HepG2 (cell line): ENCODE results near the gene SLC35B2. TPM values are rescaled to one million over a fixed set of nuclear protein-coding genes. Genes with fewer than 3 reads are reported as not detected.

Experiments
- CBFB ChIP-seq: sonication (generic); formaldehyde crosslinking; IDR thresholded peaks from 2 replicates; pipeline ENCODE4 v1.4.0; 2020; ENCODE audit warnings: missing genetic modification reagents
- CREM ChIP-seq, 2 experiments: sonication (generic) in 1 of 2; formaldehyde crosslinking in 1 of 2; IDR thresholded peaks; 2 replicates each; pipeline versions ENCODE4 v1.4.0 to v1.6.1; 2016 to 2020; ENCODE audit warnings: antibody characterized with exemption in 1 of 2, mild to moderate bottlenecking in 1 of 2, missing genetic modification reagents in 1 of 2
- FOXM1 ChIP-seq: sonication (generic); formaldehyde crosslinking; IDR thresholded peaks from 2 replicates; pipeline ENCODE4 v1.5.0; 2020; ENCODE audit warnings: missing genetic modification reagents
- MLX ChIP-seq: IDR thresholded peaks from 2 replicates; pipeline ENCODE4 v1.6.1; 2016
- MLXIP ChIP-seq: sonication (generic); formaldehyde crosslinking; IDR thresholded peaks from 2 replicates; pipeline ENCODE4 v1.9.0; 2021; ENCODE audit warnings: missing genetic modification reagents, borderline replicate concordance
- MYPOP ChIP-seq: sonication (generic); formaldehyde crosslinking; IDR thresholded peaks from 2 replicates; pipeline ENCODE4 v1.8.1; 2023; ENCODE audit warnings: mild to moderate bottlenecking, moderate library complexity, missing genetic modification reagents
- PHF21A ChIP-seq: sonication (generic); formaldehyde crosslinking; IDR thresholded peaks from 2 replicates; pipeline ENCODE4 v1.5.0; 2020; ENCODE audit warnings: mild to moderate bottlenecking, missing genetic modification reagents
- PLRG1 ChIP-seq: fragments of 450-650 bp; conservative IDR thresholded peaks from 2 replicates; pipeline ENCODE4 v1.6.1; 2016
- PRPF4 ChIP-seq: fragments of 200-400 bp; formaldehyde crosslinking; IDR thresholded peaks from 2 replicates; pipeline ENCODE4 v1.6.1; 2016; ENCODE audit warnings: low read length, low read depth; ENCODE audit not compliant: poor library complexity, severe bottlenecking
- REXO4 ChIP-seq: sonication (generic); formaldehyde crosslinking; IDR thresholded peaks from 2 replicates; pipeline ENCODE4 v1.8.0; 2022; ENCODE audit warnings: missing genetic modification reagents, mild to moderate bottlenecking, borderline replicate concordance
- SMARCE1 ChIP-seq: fragments of 450-650 bp; IDR thresholded peaks from 2 replicates; pipeline ENCODE4 v1.6.1; 2017; ENCODE audit warnings: borderline replicate concordance
- THAP8 ChIP-seq: sonication (generic); formaldehyde crosslinking; IDR thresholded peaks from 2 replicates; pipeline ENCODE4 v1.5.1; 2020; ENCODE audit warnings: missing genetic modification reagents, mild to moderate bottlenecking, borderline replicate concordance
- ZBTB2 ChIP-seq: sonication (generic); formaldehyde crosslinking; IDR thresholded peaks from 2 replicates; pipeline ENCODE4 v1.8.0; 2022; ENCODE audit warnings: low read depth, missing genetic modification reagents
- ZBTB49 ChIP-seq: sonication (generic); formaldehyde crosslinking; IDR thresholded peaks from 2 replicates; pipeline ENCODE4 v1.4.0; 2020; ENCODE audit warnings: missing genetic modification reagents, borderline replicate concordance
- ZNF101 ChIP-seq: sonication (generic); formaldehyde crosslinking; IDR thresholded peaks from 2 replicates; pipeline ENCODE4 v1.4.0; 2020; ENCODE audit warnings: mild to moderate bottlenecking, low read depth, missing genetic modification reagents, borderline replicate concordance
- ZNF20 ChIP-seq: sonication (generic); formaldehyde crosslinking; IDR thresholded peaks from 2 replicates; pipeline ENCODE4 v1.4.0; 2020; ENCODE audit warnings: mild to moderate bottlenecking, moderate library complexity, missing genetic modification reagents
- ZNF24 ChIP-seq: fragments of 450-650 bp; IDR thresholded peaks from 2 replicates; pipeline ENCODE4 v1.6.1; 2017; ENCODE audit warnings: antibody characterized with exemption, mild to moderate bottlenecking
- ZNF30 ChIP-seq: sonication (generic); formaldehyde crosslinking; IDR thresholded peaks from 2 replicates; pipeline ENCODE4 v1.5.0; 2020; ENCODE audit warnings: mild to moderate bottlenecking, missing genetic modification reagents
- ZNF331 ChIP-seq: sonication (generic); formaldehyde crosslinking; IDR thresholded peaks from 2 replicates; pipeline ENCODE4 v1.4.0; 2020; ENCODE audit warnings: missing genetic modification reagents
- ZNF441 ChIP-seq: sonication (generic); formaldehyde crosslinking; IDR thresholded peaks from 2 replicates; pipeline ENCODE4 v1.7.0; 2021; ENCODE audit warnings: missing genetic modification reagents, borderline replicate concordance
- polyA plus RNA-seq, 8 experiments: library from polyadenylated mRNA; depleted of rRNA in 3 of 8; stranded (reverse) in 7 of 8; unstranded in 1 of 8; fragments of >200 nt; fragmentation: Illumina TruSeq in 4 of 8; extraction: Trizol in 4 of 8; gene quantifications; 2 replicates each; pipeline versions ENCODE4 v1.2.1 to v1.2.3, GENCODE V29; 2011 to 2016; ENCODE audit warnings: low read depth in 4 of 8, missing spikeins in 1 of 8, mixed read lengths in 1 of 8; ENCODE audit not compliant: insufficient read depth in 1 of 8
- total RNA-seq, 5 experiments: library from RNA; depleted of rRNA; stranded (reverse); fragments of >200 nt; fragmentation: Illumina TruSeq; extraction: Trizol; gene quantifications; 2 replicates each; pipeline ENCODE4 v1.2.3, GENCODE V29; 2016; ENCODE audit warnings: low read depth in 1 of 5

SLC35B2 gene
- total and polyA plus RNA-seq, 2 of the 13 experiments (the other 11 are each of a cell fraction or from before 2014, with no cell fraction given), result 61.1 to 148 TPM

- TF ChIP-seq PRPF4 (no peak), ZNF20 (CRISPR knock-in tag) (no peak; the same call in 1 of the 2 replicates), PLRG1 (no peak), MLX (peak; percentile 35; the same call in 1 of the 2 replicates), PHF21A (CRISPR knock-in tag) (peak; percentile 73), CBFB (peak; percentile 62; the same call in 1 of the 2 replicates), ZBTB49 (no peak), ZNF331 (CRISPR knock-in tag) (peak; percentile 25), SMARCE1 (no peak), ZNF101 (CRISPR knock-in tag) (no peak), REXO4 (no peak), THAP8 (CRISPR knock-in tag) (peak; percentile 94; the same call in 1 of the 2 replicates), ZNF30 (CRISPR knock-in tag) (peak; percentile 82; the same call in 1 of the 2 replicates), ZNF441 (CRISPR knock-in tag) (peak; percentile 94), ZBTB2 (CRISPR knock-in tag) (peak; percentile 98), MYPOP (CRISPR knock-in tag) (no peak; the same call in 1 of the 2 replicates), CREM (IDR thresholded peaks at IDR 0.05) (no peak), CREM (CRISPR knock-in tag; IDR thresholded peaks at IDR 0.05) (no peak), FOXM1 (CRISPR knock-in tag) (no peak), MLXIP (CRISPR knock-in tag) (no peak; the same call in 1 of the 2 replicates), ZNF24 (0 out of 2 replicates have a peak, but pooled peaks have one; percentile 30)
Measured at GRCh38 chr6:44257025-44257752, at the start of gene SLC35B2 (continued).
